DMS153 treated with DMSO at 0.1 percent for 48 hours (cell line): ENCODE results near the gene TBC1D8.
"Not testable (repeated sequence)": the region's sequence is repeated elsewhere in the genome, so short reads cannot be mapped to it uniquely, and the experiment has no call there.

ENCODE experiments used
- DNase-seq: peaks from one replicate; lab custom pipeline; 2025; ENCODE audit not compliant: unreplicated experiment; lab: John Stamatoyannopoulos, UW

The TBC1D8 gene

GRCh38 chr2:101151146-101151858 lies at the start of gene TBC1D8:
Gene TBC1D8 (minus strand): TSS chr2:101151382. CDS start chr2:101151253, 129 bp downstream.
- DNase-seq: peak; percentile 48

- DNase-seq: no peak
These were observed 49.5 kb upstream of the TBC1D8 start for GRCh38 chr2:101200676-101201075.

- DNase-seq: no peak
These were observed 48.1 kb upstream of the TBC1D8 start for GRCh38 chr2:101199251-101199791.

- no peak for DNase-seq
These were observed 46.6 kb upstream of the TBC1D8 start for GRCh38 chr2:101197814-101198213.

- no peak for DNase-seq
These were observed 46.1 kb upstream of the TBC1D8 start for GRCh38 chr2:101197215-101197745.

- no peak for DNase-seq
These were observed 44.9 kb upstream of the TBC1D8 start for GRCh38 chr2:101195871-101196661.

- DNase-seq: no peak
These were observed 41.9 kb upstream of the TBC1D8 start for GRCh38 chr2:101193033-101193626.

- no peak for DNase-seq
These were observed 39.8 kb upstream of the TBC1D8 start for GRCh38 chr2:101190747-101191516.

- no peak for DNase-seq
These were observed 37.7 kb upstream of the TBC1D8 start for GRCh38 chr2:101188683-101189405.

GRCh38 chr2:101187131-101187530 lies 35.9 kb upstream of the TBC1D8 start:
- DNase-seq: no peak

GRCh38 chr2:101185656-101186055 lies 34.5 kb upstream of the TBC1D8 start:
- no peak for DNase-seq

- no peak for DNase-seq
These were observed 33.9 kb upstream of the TBC1D8 start for GRCh38 chr2:101185085-101185484.

GRCh38 chr2:101179982-101180381 lies 28.8 kb upstream of the TBC1D8 start:
- DNase-seq: no peak

GRCh38 chr2:101176803-101177202 lies 25.6 kb upstream of the TBC1D8 start:
- no peak for DNase-seq

GRCh38 chr2:101175991-101176390 lies 24.8 kb upstream of the TBC1D8 start:
- no peak for DNase-seq

- DNase-seq: no peak
These were observed 22.6 kb upstream of the TBC1D8 start for GRCh38 chr2:101173707-101174295.

GRCh38 chr2:101169822-101170221 lies 18.6 kb upstream of the TBC1D8 start:
- DNase-seq: not testable (repeated sequence)

- DNase-seq: no peak
These were observed 17.5 kb upstream of the TBC1D8 start for GRCh38 chr2:101168706-101169105.

GRCh38 chr2:101167532-101167931 lies 16.4 kb upstream of the TBC1D8 start:
- DNase-seq: not testable (repeated sequence)

- no peak for DNase-seq
These were observed 12.8 kb upstream of the TBC1D8 start for GRCh38 chr2:101164021-101164420.
